Mucosa of stomach (tissue), 1 donor: Measurements from ENCODE around the gene HSPB6.

Source experiments
- H3K27me3 ChIP-seq: one replicate; pipeline ENCODE4 v1.7.0; 2013; ENCODE audit warnings: mild to moderate bottlenecking, low read length; ENCODE audit not compliant: control insufficient read depth, insufficient read depth
- H3K36me3 ChIP-seq: one replicate; pipeline ENCODE4 v1.7.0; 2013; ENCODE audit warnings: low read length; ENCODE audit not compliant: control insufficient read depth, insufficient read depth
- H3K4me1 ChIP-seq: one replicate; pipeline ENCODE4 v1.7.0; 2013; ENCODE audit warnings: mild to moderate bottlenecking, low read length; ENCODE audit not compliant: control insufficient read depth, insufficient read depth
- H3K4me3 ChIP-seq: one replicate; pipeline ENCODE4 v1.7.0; 2013; ENCODE audit warnings: low read length
- H3K9ac ChIP-seq: one replicate; pipeline ENCODE4 v1.7.0; 2013; ENCODE audit warnings: mild to moderate bottlenecking, low read length, moderate library complexity
- H3K9me3 ChIP-seq: one replicate; pipeline ENCODE4 v1.7.0; 2013; ENCODE audit warnings: mild to moderate bottlenecking, low read length, moderate library complexity; ENCODE audit not compliant: control insufficient read depth
- donor health status: Pancreatic carcinoma.

HSPB6 gene

DNA sequence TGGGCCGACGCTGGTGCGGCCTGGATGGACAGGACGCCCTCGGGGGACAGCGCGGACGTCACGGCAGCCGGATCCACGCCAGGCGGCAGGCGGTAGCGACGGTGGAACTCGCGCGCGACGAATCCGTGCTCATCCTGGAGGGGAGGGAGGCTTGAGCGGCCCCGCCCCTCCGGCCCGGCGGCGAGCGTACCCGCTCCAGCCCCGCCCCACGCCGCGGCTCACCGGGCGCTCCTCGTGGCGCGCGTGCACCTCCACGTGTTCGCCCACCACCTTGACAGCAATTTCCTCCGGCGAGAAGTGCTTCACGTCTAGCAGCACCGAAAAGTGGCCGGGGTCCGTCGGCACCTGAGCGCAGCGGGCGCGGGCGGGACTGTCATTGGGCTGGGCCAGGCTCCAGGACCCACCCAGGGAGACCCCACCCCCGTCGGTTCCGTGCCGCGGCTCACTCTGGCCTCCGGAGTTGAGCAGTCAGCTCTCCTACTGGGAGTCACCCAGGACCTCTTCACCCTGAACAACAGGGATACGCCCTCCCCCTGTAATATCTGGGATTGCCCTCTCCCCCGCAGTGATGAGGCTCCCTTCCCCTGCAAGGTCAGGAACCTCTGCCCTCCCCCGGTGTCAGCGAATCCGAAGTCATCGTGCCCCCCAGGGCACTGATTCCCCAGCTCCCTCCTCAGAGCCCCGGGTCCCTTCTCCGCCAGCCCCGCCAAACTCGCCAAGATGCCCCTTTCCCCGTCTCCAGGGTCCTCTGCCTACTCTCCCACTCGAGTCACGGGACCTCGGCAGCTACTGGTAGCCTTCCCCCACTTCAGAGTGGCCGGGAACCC is 1.1 kb downstream of the HSPB6 start:
- H3K27me3 ChIP-seq: peaks cover 18% of the 10 kb centered on the region
- H3K36me3 ChIP-seq: peaks cover 12% of the 10 kb centered on the region
- no peaks in the 10 kb centered on the region for H3K9me3 ChIP-seq
- H3K4me1 ChIP-seq: peaks cover 37% of the 10 kb centered on the region
- peak overlapping the region; percentile 50 for H3K9ac ChIP-seq
- peak overlapping the region; percentile 8 for H3K4me3 ChIP-seq

DNA sequence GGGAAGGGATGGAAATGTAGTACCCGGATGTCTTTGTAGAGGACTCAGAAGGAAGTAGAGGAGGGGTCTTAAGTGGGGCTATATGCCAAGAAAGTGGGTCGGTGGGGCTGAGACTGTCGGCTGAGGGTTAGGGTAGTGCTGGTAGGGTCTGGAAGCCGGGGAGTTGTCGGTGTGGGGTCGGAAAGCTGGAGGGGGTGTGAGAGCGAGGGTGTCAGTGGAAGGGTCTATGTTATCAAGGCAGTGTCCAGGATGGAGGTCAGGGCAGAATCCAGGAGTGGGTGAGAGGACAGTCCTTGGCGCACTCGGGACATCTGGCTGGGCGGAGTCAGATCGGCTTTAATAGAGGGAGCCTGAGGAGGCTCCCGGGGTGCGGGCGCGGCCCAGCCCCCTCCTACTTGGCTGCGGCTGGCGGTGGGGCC is 1.7 kb downstream of the HSPB6 start:
- H3K9me3 ChIP-seq: no peaks in the 10 kb centered on the region
- H3K4me1 ChIP-seq: peaks cover 37% of the 10 kb centered on the region
- no peak overlapping the region for H3K4me3 ChIP-seq
- H3K36me3 ChIP-seq: peaks cover 12% of the 10 kb centered on the region
- H3K27me3 ChIP-seq: peaks cover 18% of the 10 kb centered on the region
- peak overlapping the region; percentile 50 for H3K9ac ChIP-seq

DNA sequence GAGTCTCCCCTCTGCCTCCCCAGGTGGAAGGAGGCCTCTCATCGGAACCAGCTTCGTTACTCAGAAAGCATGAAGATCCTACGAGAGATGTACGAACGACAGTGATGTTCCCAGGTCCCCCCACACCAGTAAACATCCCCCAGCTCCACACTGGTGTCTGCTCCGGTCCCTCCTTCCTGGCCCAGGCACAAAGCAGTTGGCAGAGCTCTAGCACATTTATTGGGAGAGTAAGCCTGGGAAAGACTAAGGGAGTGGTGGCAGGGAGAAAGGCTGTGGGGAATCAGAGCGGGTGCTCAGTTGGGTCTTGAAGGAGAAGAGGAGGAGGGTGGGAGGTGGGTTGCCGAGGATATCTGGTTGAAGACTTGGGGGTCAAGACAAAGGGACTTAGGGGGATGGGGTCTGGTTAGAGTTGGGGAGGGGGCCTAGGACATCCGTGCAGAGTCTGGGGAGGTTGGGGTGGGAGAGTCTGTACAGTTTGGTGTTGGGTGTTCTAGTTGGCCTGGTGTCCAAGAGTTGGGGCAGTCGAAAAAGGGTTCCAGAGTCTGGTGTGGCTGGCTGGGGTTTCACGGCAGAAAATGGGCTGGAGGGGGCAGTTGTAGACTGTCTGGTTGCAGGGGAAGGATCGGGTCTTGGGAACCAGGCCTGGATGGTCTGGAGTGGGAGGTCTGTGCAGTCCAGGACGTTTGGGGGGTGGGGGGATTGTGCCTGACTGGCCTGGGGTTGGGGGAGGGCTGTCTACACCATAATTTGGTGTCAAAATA is 2.3 kb downstream of the HSPB6 start:
- Histone ChIP-seq H3K4me3 (no peak overlapping the region), H3K4me1 (peaks cover 37% of the 10 kb centered on the region)

DNA sequence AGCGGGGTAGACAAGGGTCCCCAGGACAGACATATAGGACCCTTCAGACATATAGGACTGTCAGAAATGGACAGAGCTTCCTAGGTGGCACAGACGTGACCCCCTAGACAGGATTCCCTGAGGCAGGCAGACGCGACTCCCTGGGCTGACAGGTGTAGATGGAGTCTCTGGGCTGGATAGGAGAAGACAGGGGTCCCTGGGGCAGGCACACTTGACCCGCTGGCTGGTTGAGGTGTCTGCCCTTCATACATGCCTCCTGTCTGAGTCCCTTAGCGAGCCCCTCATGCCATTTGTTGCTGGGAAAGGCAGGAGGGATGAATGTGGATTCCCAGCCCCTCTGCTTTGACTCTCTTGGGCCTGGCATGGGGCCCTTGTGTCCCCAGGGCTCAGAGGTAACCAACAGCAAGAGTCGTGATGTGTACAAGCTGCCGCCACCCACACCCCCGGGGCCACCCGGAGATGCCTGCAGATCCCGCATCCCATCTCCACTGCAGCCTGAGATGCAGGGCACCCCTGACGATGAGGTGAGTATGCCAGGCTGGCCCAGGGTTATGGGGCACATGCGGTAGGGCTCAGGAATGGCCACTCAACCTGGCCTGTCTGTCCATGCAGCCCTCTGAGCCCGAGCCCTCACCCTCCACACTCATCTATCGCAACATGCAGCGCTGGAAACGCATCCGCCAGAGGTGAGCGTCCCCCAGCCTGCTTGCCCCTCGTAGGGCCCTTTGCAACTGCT is 3.0 kb downstream of the HSPB6 start:
- Histone ChIP-seq H3K36me3 (peaks cover 12% of the 10 kb centered on the region), H3K9ac (no peak overlapping the region), H3K27me3 (peaks cover 18% of the 10 kb centered on the region), H3K9me3 (no peaks in the 10 kb centered on the region), H3K4me1 (peaks cover 36% of the 10 kb centered on the region), H3K4me3 (no peak overlapping the region)

More for the DNA sequence above, 2.3 kb downstream of the HSPB6 start:
- Histone ChIP-seq H3K9me3 (no peaks in the 10 kb centered on the region), H3K9ac (no peak overlapping the region), H3K27me3 (peaks cover 18% of the 10 kb centered on the region), H3K36me3 (peaks cover 12% of the 10 kb centered on the region)

DNA sequence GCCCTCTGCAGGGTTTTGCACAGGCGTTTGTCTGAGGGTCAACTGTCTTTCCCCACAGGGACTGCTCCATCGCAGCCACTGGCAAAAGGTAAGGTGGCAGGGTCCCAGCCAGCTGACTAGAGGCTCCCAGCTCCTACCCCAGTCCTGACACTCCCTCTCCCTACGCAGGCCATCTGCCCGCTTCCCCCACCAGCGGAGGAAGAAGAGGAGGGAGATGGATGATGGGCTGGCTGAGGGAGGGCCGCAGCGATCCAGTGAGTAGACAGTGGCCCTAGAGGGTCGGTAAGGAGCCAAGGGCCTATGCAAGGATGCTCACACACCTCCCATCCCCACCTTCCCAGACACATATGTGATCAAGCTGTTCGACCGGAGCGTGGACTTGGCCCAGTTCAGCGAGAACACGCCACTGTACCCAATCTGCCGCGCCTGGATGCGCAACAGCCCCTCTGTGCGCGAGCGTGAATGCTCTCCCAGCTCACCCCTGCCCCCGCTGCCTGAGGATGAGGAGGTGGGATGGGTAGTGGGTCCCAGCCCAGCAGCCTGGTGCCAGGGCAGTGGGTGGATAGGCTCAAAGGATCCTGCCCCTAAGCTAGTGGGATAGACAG is 4.0 kb downstream of the HSPB6 start:
- H3K9me3 ChIP-seq: no peaks in the 10 kb centered on the region
- H3K36me3 ChIP-seq: peaks cover 12% of the 10 kb centered on the region
- peaks cover 18% of the 10 kb centered on the region for H3K27me3 ChIP-seq
- H3K4me3 ChIP-seq: no peak overlapping the region
- H3K9ac ChIP-seq: no peak overlapping the region
- H3K4me1 ChIP-seq: peaks cover 37% of the 10 kb centered on the region

DNA sequence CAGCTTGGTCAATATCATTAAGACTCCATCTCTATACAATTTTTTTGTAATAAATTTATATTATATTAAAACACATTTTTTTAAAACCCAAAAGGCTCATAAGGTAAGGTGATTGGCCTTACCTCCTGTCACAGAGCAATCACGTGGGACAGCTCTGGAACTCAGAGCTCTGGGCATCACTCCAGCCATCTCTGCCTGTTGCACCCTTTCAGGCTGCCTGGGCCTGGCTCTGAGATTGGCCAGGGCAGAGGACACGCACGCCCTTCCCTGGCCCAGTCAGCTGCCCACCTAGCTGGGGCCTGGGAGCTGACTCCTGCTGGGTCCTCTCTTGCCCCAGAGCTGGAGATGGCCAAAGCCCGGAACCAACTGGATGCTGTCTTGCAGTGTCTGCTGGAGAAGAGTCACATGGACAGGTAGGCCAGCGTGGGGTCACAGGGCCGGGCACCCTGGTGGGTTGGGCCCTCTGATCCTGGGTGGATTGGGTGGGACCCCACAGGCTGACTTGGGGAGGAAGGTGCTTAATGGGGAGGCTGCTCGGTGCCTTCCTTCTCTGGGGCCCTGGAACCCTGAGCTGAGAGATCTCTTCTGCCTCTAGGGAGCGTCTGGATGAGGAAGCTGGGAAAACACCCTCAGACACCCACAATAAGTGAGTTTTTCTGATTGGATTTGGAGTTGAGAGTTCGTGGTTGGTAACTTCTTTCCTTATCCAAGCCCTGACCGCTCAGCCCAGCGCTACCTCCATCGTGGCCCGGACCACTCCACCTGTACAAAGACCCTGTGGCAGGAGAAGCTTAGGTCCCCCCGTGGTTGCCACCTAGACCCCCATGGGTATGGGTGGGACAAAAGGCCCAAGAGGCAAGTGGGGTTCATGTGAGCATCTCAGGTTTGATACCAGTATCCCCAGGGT is 4.7 kb downstream of the HSPB6 start:
- Histone ChIP-seq H3K4me1 (peaks cover 35% of the 10 kb centered on the region), H3K4me3 (no peak overlapping the region), H3K9ac (no peak overlapping the region), H3K9me3 (no peaks in the 10 kb centered on the region), H3K27me3 (peaks cover 18% of the 10 kb centered on the region), H3K36me3 (peaks cover 12% of the 10 kb centered on the region)

DNA sequence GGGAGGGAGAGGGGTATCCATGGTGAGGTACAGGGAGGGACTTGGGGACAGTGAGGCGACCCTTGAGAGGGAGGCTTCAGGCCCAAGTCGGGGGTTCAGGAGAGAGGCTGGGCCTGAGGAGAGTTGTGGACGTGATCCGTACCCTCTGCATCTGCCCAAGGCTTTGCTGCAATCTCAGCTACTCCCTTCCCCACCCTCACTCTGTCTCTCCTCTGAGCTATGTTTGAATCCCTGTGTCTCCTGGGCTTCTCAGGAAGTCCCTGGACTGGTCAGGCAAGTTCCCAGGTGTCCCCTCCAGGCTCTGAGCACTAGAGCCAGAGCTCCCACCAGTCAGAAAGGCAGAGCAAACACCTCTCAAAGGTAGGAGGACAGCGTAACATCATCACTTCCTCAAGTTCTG is 6.7 kb downstream of the HSPB6 start:
- Histone ChIP-seq H3K36me3 (peaks cover 12% of the 10 kb centered on the region), H3K9ac (no peak overlapping the region), H3K4me3 (no peak overlapping the region), H3K27me3 (peaks cover 2% of the 10 kb centered on the region), H3K9me3 (no peaks in the 10 kb centered on the region), H3K4me1 (peaks cover 26% of the 10 kb centered on the region)

DNA sequence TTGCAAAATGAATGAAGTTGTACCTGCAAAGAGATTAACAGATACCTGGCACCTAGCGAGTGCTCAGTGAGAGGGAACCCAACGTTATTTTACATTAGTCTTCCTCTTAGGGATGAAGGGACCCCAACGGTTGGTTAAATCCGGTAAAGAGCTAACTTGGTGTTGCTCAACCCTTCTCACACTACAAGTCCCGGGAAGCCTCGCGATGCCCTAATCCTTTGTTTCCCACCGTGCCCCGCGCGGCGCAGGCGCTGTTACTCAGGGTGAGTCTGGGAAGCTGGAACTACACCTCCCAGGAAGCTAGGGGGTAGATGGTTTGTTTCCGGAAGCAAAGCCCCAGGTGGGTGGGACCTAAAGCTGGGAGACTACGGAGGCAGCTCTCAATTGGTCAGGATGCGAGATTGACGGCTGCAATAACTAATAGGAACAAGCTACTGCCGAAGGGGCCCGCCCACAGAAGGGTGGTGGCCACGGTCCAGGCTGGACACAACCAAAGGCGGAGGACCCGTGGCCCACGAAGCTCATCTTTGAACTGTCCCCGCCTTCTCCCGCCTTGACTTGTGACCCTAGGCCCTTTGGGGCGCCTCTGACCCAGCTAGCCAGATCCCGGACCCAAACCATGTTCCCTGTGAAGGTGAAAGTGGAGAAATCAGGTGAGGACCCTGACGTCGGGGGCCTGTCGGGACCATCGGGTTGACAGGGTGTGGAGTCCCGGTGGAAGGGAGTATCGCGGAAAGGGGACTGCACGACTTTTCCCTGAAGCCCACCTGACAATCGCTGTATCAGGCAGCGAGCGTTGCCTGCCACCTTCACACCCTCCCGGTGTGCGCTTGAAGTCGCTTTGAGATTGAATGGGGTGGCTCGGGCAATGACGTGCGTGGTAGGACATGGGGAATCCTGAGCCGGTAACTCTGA is 8.5 kb downstream of the HSPB6 start, which contains the start of gene LIN37:
TSS of gene LIN37 (plus strand) at position 471 of the 915 bp plus-strand sequence. CDS start at position 620, 149 bp downstream.
- Histone ChIP-seq H3K9ac (peak within 1 kb of the TSS; percentile 93), H3K4me3 (peak within 1 kb of the TSS; percentile 100), H3K9me3 (no peaks in the 10 kb centered on the region), H3K27me3 (no peaks in the 10 kb centered on the region), H3K4me1 (peaks cover 31% of the 10 kb centered on the region), H3K36me3 (peaks cover 9% of the 10 kb centered on the region)

DNA sequence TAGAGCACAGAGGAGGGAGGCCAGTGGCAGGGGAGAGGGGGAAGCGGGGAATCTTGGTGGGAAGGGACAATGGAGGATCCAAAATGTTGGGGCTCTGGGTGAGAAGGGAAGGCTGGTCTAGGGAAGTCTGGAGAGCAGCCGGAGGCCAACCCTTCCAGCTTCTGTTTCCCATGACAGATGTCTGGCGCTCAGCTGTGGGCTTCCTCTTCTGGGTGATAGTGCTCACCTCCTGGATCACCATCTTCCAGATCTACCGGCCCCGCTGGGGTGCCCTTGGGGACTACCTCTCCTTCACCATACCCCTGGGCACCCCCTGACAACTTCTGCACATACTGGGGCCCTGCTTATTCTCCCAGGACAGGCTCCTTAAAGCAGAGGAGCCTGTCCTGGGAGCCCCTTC is 10.3 kb downstream of the HSPB6 start:
- H3K4me1 ChIP-seq: peaks cover 31% of the 10 kb centered on the region
- H3K4me3 ChIP-seq: no peak overlapping the region
- no peaks in the 10 kb centered on the region for H3K9me3 ChIP-seq
- no peaks in the 10 kb centered on the region for H3K36me3 ChIP-seq
- no peaks in the 10 kb centered on the region for H3K27me3 ChIP-seq
- peak overlapping the region; percentile 96 for H3K9ac ChIP-seq

DNA sequence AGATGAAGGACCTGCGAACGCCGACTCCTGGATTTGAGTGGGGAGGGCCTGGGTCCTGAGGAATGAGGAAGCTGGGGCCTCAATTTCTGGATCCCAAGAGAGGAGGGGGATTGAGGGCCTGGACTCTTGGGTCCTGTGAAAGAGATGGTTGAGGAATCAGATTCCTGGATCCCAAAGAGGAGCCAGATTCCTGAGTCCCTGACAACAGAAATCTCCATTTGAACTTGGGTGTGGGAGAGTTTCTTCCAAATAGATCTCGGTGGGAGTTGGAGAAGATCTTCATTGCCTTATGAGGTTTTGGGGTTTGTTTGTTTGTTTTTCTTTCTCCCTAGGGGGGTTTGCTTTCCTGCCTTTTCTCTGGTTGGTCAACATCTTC is 10.8 kb downstream of the HSPB6 start:
- H3K4me3 ChIP-seq: peak overlapping the region; percentile 85

More for the DNA sequence above, 10.8 kb downstream of the HSPB6 start:
- Histone ChIP-seq H3K9me3 (no peaks in the 10 kb centered on the region), H3K9ac (peak overlapping the region; percentile 96), H3K27me3 (no peaks in the 10 kb centered on the region), H3K36me3 (no peaks in the 10 kb centered on the region), H3K4me1 (peaks cover 31% of the 10 kb centered on the region)
